GM12878 (cell line): ENCODE data around the gene EEF1A2. TPM values are rescaled to one million over a fixed set of nuclear protein-coding genes. Genes with fewer than 3 reads are reported as not detected.
A peak's percentile ranks its signal among the peaks of the same experiment; 100 is the strongest.

Experiments used
- ATF7 ChIP-seq: fragments of 450-650 bp; IDR thresholded peaks from 2 replicates; pipeline ENCODE4 v1.6.1; 2016; ENCODE audit warnings: low read depth, mild to moderate bottlenecking
- BCL11A ChIP-seq: IDR thresholded peaks from 2 replicates; pipeline ENCODE4 v1.6.1; 2011; ENCODE audit warnings: low read depth, low read length
- CBX5 ChIP-seq: sonication (generic); IDR thresholded peaks from 2 replicates; pipeline ENCODE4 v1.6.1; 2016; ENCODE audit warnings: low read depth, moderate library complexity, mild to moderate bottlenecking, inconsistent platforms
- CEBPB ChIP-seq, 2 experiments: fragments of 150-350 bp in 1 of 2; IDR thresholded peaks; 2 replicates each; pipeline ENCODE4 v1.6.1; 2012 to 2014; ENCODE audit warnings: low read depth in 2 of 2, low read length in 2 of 2, borderline replicate concordance in 1 of 2, inconsistent platforms in 1 of 2
- CTCF ChIP-seq, 3 experiments: IDR thresholded peaks in 2 of 3; conservative IDR thresholded peaks in 1 of 3; 2 replicates each; pipeline ENCODE4 v1.5.1; 2011; ENCODE audit warnings: low read depth in 3 of 3, low read length in 3 of 3, mild to moderate bottlenecking in 3 of 3, control low read depth in 2 of 3, moderate library complexity in 2 of 3, inconsistent platforms in 1 of 3, mixed read lengths in 1 of 3; ENCODE audit not compliant: control insufficient read depth in 2 of 3, insufficient read depth in 1 of 3; ENCODE audit errors: extremely low read depth in 1 of 3
- CUX1 ChIP-seq: IDR thresholded peaks from 2 replicates; pipeline ENCODE4 v1.6.1; 2012; ENCODE audit warnings: improper control_type of control experiment, low read depth, low read length; ENCODE audit not compliant: insufficient replicate concordance
- DPF2 ChIP-seq: fragments of 450-650 bp; IDR thresholded peaks from 2 replicates; pipeline ENCODE4 v1.6.1; 2017; ENCODE audit warnings: mild to moderate bottlenecking
- E2F4 ChIP-seq: IDR thresholded peaks from 2 replicates; pipeline ENCODE4 v1.6.1; 2012; ENCODE audit warnings: low read depth, low read length, improper control_type of control experiment
- HDAC2 ChIP-seq: fragments of 200-600 bp; sonication (generic); IDR thresholded peaks from 2 replicates; pipeline ENCODE4 v1.6.1; 2017
- HDGF ChIP-seq: fragments of 450-650 bp; IDR thresholded peaks from 2 replicates; pipeline ENCODE4 v1.6.1; 2016; ENCODE audit warnings: antibody characterized with exemption
- IRF4 ChIP-seq: IDR thresholded peaks from 2 replicates; pipeline ENCODE4 v1.6.1; 2011; ENCODE audit warnings: low read depth, low read length
- JUND ChIP-seq: IDR thresholded peaks from 2 replicates; pipeline ENCODE4 v1.6.1; 2012; ENCODE audit warnings: low read depth, mild to moderate bottlenecking, low read length, improper control_type of control experiment, moderate library complexity
- LARP7 ChIP-seq: fragments of 450-650 bp; IDR thresholded peaks from 2 replicates; pipeline ENCODE4 v1.6.1; 2017; ENCODE audit warnings: mild to moderate bottlenecking
- NFYB ChIP-seq: IDR thresholded peaks from 2 replicates; pipeline ENCODE4 v1.6.1; 2011; ENCODE audit warnings: low read depth, mild to moderate bottlenecking, low read length, improper control_type of control experiment, moderate library complexity; ENCODE audit not compliant: insufficient read depth
- NR2C1 ChIP-seq: fragments of 450-650 bp; IDR thresholded peaks from 2 replicates; pipeline ENCODE4 v1.6.1; 2017; ENCODE audit warnings: antibody characterized with exemption, mild to moderate bottlenecking, moderate library complexity
- NR2F1 ChIP-seq: fragments of 450-650 bp; conservative IDR thresholded peaks from 2 replicates; pipeline ENCODE4 v1.6.1; 2017; ENCODE audit warnings: mild to moderate bottlenecking
- RBBP5 ChIP-seq: fragments of 200-600 bp; sonication (generic); conservative IDR thresholded peaks from 2 replicates; pipeline ENCODE4 v1.6.1; 2016
- SREBF1 ChIP-seq: IDR thresholded peaks from 2 replicates; pipeline ENCODE4 v1.6.1; 2012; ENCODE audit warnings: mild to moderate bottlenecking, low read length
- SUPT20H ChIP-seq: IDR thresholded peaks from 2 replicates; pipeline ENCODE4 v1.6.1; 2011; ENCODE audit warnings: low read depth, mild to moderate bottlenecking, low read length, moderate library complexity, borderline replicate concordance; ENCODE audit not compliant: control insufficient read depth
- USF2 ChIP-seq: IDR thresholded peaks from 2 replicates; pipeline ENCODE4 v1.6.1; 2011; ENCODE audit warnings: low read depth, low read length, improper control_type of control experiment, borderline replicate concordance
- polyA plus RNA-seq, 11 experiments: library from polyadenylated mRNA; depleted of rRNA in 4 of 11; unstranded in 6 of 11; stranded (reverse) in 5 of 11; fragments of >200 nt; fragmentation: Nextera tagmentation in 4 of 11; fragmentation: Illumina TruSeq in 1 of 11; extraction: Ambion mirVana in 4 of 11; extraction: Trizol in 1 of 11; gene quantifications; 1 replicate in 1 of 11; 2 replicates in 10 of 11; pipeline versions ENCODE4 v1.2.1 to v1.2.3, GENCODE V29; 2011 to 2016; ENCODE audit warnings: inconsistent platforms in 2 of 11, missing spikeins in 2 of 11, low read depth in 1 of 11
- total RNA-seq, 4 experiments: library from RNA; depleted of rRNA in 3 of 4; stranded (reverse); fragments of >200 nt in 3 of 4; fragmentation: Illumina TruSeq in 1 of 4; extraction: Trizol in 1 of 4; gene quantifications; 2 replicates each; pipeline versions ENCODE4 v1.2.1 to v1.2.3, GENCODE V29; 2013 to 2021

Gene EEF1A2
- total and polyA plus RNA-seq, 10 of the 15 experiments (the other 5 are each of a cell fraction or from before 2014, with no cell fraction given): 0.56 TPM; not detected in 9

- TF ChIP-seq E2F4 (no peak), SUPT20H (no peak), ATF7 (peak; percentile 66), SREBF1 (no peak), DPF2 (0 out of 2 replicates have a peak, but pooled peaks have one; percentile 39), CUX1 (no peak), JUND (no peak), LARP7 (peak; percentile 34), CTCF (IDR thresholded peaks at IDR 0.05 in 2 of 3, conservative IDR thresholded peaks at IDR 0.05 in 1 of 3; ENCODE audit: control insufficient read depth in 2 of 3, extremely low read depth in 1 of 3, insufficient read depth in 1 of 3, low read depth in 3 of 3, low read length in 3 of 3) (peak; percentile 94 to 100 (median 97); a peak in 5 of 6 replicates), HDGF (peak; percentile 96), CEBPB (IDR thresholded peaks at IDR 0.05; ENCODE audit: borderline replicate concordance in 1 of 2, low read depth in 2 of 2, low read length in 2 of 2) (no peak), IRF4 (peak; percentile 54; the same call in 1 of the 2 replicates), HDAC2 (no peak), CBX5 (no peak), NR2F1 (peak; percentile 63), USF2 (no peak), NR2C1 (no peak), RBBP5 (no peak), NFYB (no peak), BCL11A (no peak)
Measured at GRCh38 chr20:63537525-63538203, 38.8 kb upstream of the EEF1A2 start (continued).
